HCT116 (cell line): ENCODE results near the gene LPXN. TPM values are rescaled to one million over a fixed set of nuclear protein-coding genes. Genes with fewer than 3 reads are reported as not detected.

Experiments used
- ATAC-seq: fragments of 200-7000 bp; cut with Tn5 transposase; 2 replicates; pipeline ENCODE4 v1.9.1; 2020; ENCODE audit warnings: mild to moderate bottlenecking, moderate library complexity
- BruUV-seq: library from RNA; stranded (reverse); fragments of 400-500 nt; replicated peaks from 2 replicates; lab custom pipeline; 2021; lab: Mats Ljungman, UMichigan
- CTCF ChIA-PET: fragments of 300-600 bp; sonication (Branson Sonifier 250); formaldehyde crosslinking; loops from one replicate; lab custom pipeline; 2021; ENCODE audit warnings: antibody characterized with exemption; lab: Charles Lee
- POLR2A ChIA-PET: fragments of 300-600, 350-600 bp; sonication (Branson Sonifier 250); formaldehyde crosslinking; loops from one replicate; lab custom pipeline; 2021; ENCODE audit warnings: antibody characterized with exemption; lab: Charles Lee
- RAD21 ChIA-PET, 2 experiments: fragments of 300-600 bp; sonication (Branson Sonifier 250); formaldehyde crosslinking; loops; one replicate each; lab custom pipeline; 2023; ENCODE audit warnings: low total read pairs in 2 of 2; ENCODE audit not compliant: uncharacterized antibody in 2 of 2, unreplicated experiment in 2 of 2, low non-redundant PET in 1 of 2; lab: Charles Lee
- DNase-seq: peaks from one replicate; pipeline ENCODE4 v3.0.0-alpha.2; 2010; ENCODE audit warnings: low read depth, low spot score
- H2AFZ ChIP-seq: fragments of 200-600 bp; shearing (Covaris generic), sonication (generic); 2 replicates; pipeline ENCODE4 v1.6.1; 2017; ENCODE audit warnings: low read depth, mixed run types, mixed read lengths, antibody characterized with exemption, low read length; ENCODE audit not compliant: poor library complexity, severe bottlenecking
- H3K27ac ChIP-seq: 2 replicates; pipeline ENCODE4 v1.5.1; 2012; ENCODE audit warnings: low read depth, low read length
- H3K27me3 ChIP-seq: fragments of 200-600 bp; sonication (generic); 2 replicates; pipeline ENCODE4 v1.6.1; 2016; ENCODE audit warnings: mixed run types, low read length, mixed read lengths; ENCODE audit not compliant: insufficient read depth
- H3K36me3 ChIP-seq, 2 experiments: fragments of 200-500 bp in 1 of 2; fragments of 200-600 bp in 1 of 2; sonication (Bioruptor generic) in 1 of 2; sonication (generic) in 1 of 2; 2 replicates each; pipeline versions ENCODE4 v1.5.1 to v1.6.1; 2014 to 2016; ENCODE audit warnings: low read length in 2 of 2, inconsistent platforms in 1 of 2, mixed read lengths in 1 of 2, mixed run types in 1 of 2; ENCODE audit not compliant: insufficient read depth in 2 of 2, control insufficient read depth in 1 of 2
- H3K4me1 ChIP-seq, 2 experiments: fragments of 200-600 bp in 1 of 2; sonication (generic) in 1 of 2; 2 replicates each; pipeline versions ENCODE4 v1.5.1 to v1.6.1; 2012 to 2017; ENCODE audit warnings: low read length in 2 of 2, inconsistent platforms in 1 of 2, mild to moderate bottlenecking in 1 of 2, mixed read lengths in 1 of 2, mixed run types in 1 of 2, moderate library complexity in 1 of 2; ENCODE audit not compliant: insufficient read depth in 2 of 2, control insufficient read depth in 1 of 2
- H3K4me2 ChIP-seq: fragments of 200-600 bp; sonication (generic); 2 replicates; pipeline ENCODE4 v1.6.1; 2017; ENCODE audit warnings: mixed run types, low read length, mixed read lengths
- H3K4me3 ChIP-seq, 2 experiments: fragments of 200-600 bp in 1 of 2; sonication (generic) in 1 of 2; replicated peaks in 1 of 2; 2 replicates each; pipeline ENCODE4 v1.5.1; 2011 to 2016; ENCODE audit warnings: low read length in 2 of 2, control low read depth in 1 of 2, low read depth in 1 of 2, mild to moderate bottlenecking in 1 of 2, mixed read lengths in 1 of 2, mixed run types in 1 of 2
- H3K79me2 ChIP-seq: fragments of 200-600 bp; sonication (generic); 2 replicates; pipeline ENCODE4 v1.6.1; 2017; ENCODE audit warnings: mild to moderate bottlenecking, mixed run types, low read length, moderate library complexity, mixed read lengths; ENCODE audit not compliant: insufficient read depth
- H3K9ac ChIP-seq: fragments of 200-600 bp; sonication (generic); 2 replicates; pipeline ENCODE4 v1.6.1; 2016; ENCODE audit warnings: low read length, mixed read lengths
- H3K9me2 ChIP-seq: fragments of 200-600 bp; sonication (generic), shearing (Covaris generic); 2 replicates; pipeline ENCODE4 v1.6.1; 2017; ENCODE audit warnings: mixed run types, mild to moderate bottlenecking, moderate library complexity; ENCODE audit not compliant: insufficient read depth
- H3K9me3 ChIP-seq, 2 experiments: fragments of 200-500 bp in 1 of 2; fragments of 200-600 bp in 1 of 2; sonication (Bioruptor generic) in 1 of 2; sonication (generic) in 1 of 2; 2 replicates each; pipeline ENCODE4 v1.6.1; 2014 to 2017; ENCODE audit warnings: low read length in 2 of 2, mixed read lengths in 2 of 2, inconsistent platforms in 1 of 2, low read depth in 1 of 2, mild to moderate bottlenecking in 1 of 2, mixed run types in 1 of 2, moderate library complexity in 1 of 2; ENCODE audit not compliant: control insufficient read depth in 1 of 2, insufficient read depth in 1 of 2
- H4K20me1 ChIP-seq: fragments of 200-600 bp; sonication (generic), shearing (Covaris generic); 2 replicates; pipeline ENCODE4 v1.6.1; 2017; ENCODE audit warnings: mixed run types, mild to moderate bottlenecking, moderate library complexity; ENCODE audit not compliant: insufficient read depth
- CBX3 ChIP-seq: IDR thresholded peaks from 2 replicates; pipeline ENCODE4 v1.6.1; 2012; ENCODE audit warnings: low read depth
- EZH2 ChIP-seq: fragments of 200-600 bp; sonication (generic); IDR thresholded peaks from 2 replicates; pipeline ENCODE4 v1.6.1; 2017; ENCODE audit warnings: antibody characterized with exemption, mixed run types
- EZH2phosphoT487 ChIP-seq: fragments of 200-600 bp; IDR thresholded peaks from 2 replicates; pipeline ENCODE4 v1.6.1; 2018; ENCODE audit warnings: antibody characterized with exemption, borderline replicate concordance
- FOSL1 ChIP-seq: IDR thresholded peaks from 2 replicates; pipeline ENCODE4 v1.6.1; 2012; ENCODE audit warnings: low read depth
- JUND ChIP-seq: IDR thresholded peaks from 2 replicates; pipeline ENCODE4 v1.6.1; 2012
- POLR2A ChIP-seq: IDR thresholded peaks from 2 replicates; pipeline ENCODE4 v1.7.0; 2011; ENCODE audit warnings: borderline replicate concordance; ENCODE audit not compliant: insufficient read depth, insufficient read length; ENCODE audit errors: extremely low read depth
- RAD21 ChIP-seq: IDR thresholded peaks from 2 replicates; pipeline ENCODE4 v1.6.1; 2012; ENCODE audit warnings: low read depth, mild to moderate bottlenecking
- SIN3A ChIP-seq: IDR thresholded peaks from 2 replicates; pipeline ENCODE4 v1.6.1; 2012; ENCODE audit warnings: low read depth
- SRF ChIP-seq: IDR thresholded peaks from 2 replicates; pipeline ENCODE4 v1.6.1; 2012; ENCODE audit warnings: low read depth
- TCF7L2 ChIP-seq: IDR thresholded peaks from 2 replicates; pipeline ENCODE4 v1.7.0; 2011; ENCODE audit warnings: borderline replicate concordance, inconsistent platforms; ENCODE audit not compliant: insufficient read depth, insufficient read length; ENCODE audit errors: extremely low read depth
- YY1 ChIP-seq: IDR thresholded peaks from 2 replicates; pipeline ENCODE4 v1.6.1; 2011; ENCODE audit warnings: low read length, low read depth, moderate library complexity, mild to moderate bottlenecking; ENCODE audit not compliant: insufficient replicate concordance; ENCODE audit errors: extremely low read depth
- ZFX ChIP-seq: fragments of 450-650 bp; IDR thresholded peaks from 2 replicates; pipeline ENCODE4 v1.6.1; 2017
- ZNF274 ChIP-seq: fragments of 200-500 bp; sonication (Bioruptor generic); IDR thresholded peaks from 2 replicates; pipeline ENCODE4 v1.6.1; 2014; ENCODE audit warnings: mild to moderate bottlenecking, low read depth, low read length, inconsistent platforms
- intact Hi-C: fragments of 100-400 bp; cut with micrococcal nuclease; formaldehyde crosslinking; loops from 2 replicates; pipeline ENCODE4 v1.10.0; 2022
- total RNA-seq: library from RNA; stranded (reverse); gene quantifications from one replicate; pipeline ENCODE4 v1.2.1, GENCODE V29; 2021; ENCODE audit not compliant: unreplicated experiment
- TF ChIP-seq, protein P1 (sequence below): IDR thresholded peaks from 2 replicates; pipeline ENCODE4 v1.6.1; 2012; ENCODE audit warnings: low read depth
- TF ChIP-seq, protein P2 (sequence below), 3 experiments: fragments of 200-600 bp in 1 of 3; sonication (generic) in 1 of 3; IDR thresholded peaks in 2 of 3; conservative IDR thresholded peaks in 1 of 3; 2 replicates each; pipeline ENCODE4 v1.5.1; 2012 to 2017; ENCODE audit warnings: low read depth in 2 of 3, low read length in 2 of 3, antibody characterized with exemption in 1 of 3, borderline replicate concordance in 1 of 3, control low read depth in 1 of 3, mild to moderate bottlenecking in 1 of 3, mixed read lengths in 1 of 3, mixed run types in 1 of 3, moderate library complexity in 1 of 3; ENCODE audit not compliant: insufficient read depth in 1 of 3

LPXN gene
- total RNA-seq, 1 experiment from 2014 or later, result 3.6 TPM

DNA sequence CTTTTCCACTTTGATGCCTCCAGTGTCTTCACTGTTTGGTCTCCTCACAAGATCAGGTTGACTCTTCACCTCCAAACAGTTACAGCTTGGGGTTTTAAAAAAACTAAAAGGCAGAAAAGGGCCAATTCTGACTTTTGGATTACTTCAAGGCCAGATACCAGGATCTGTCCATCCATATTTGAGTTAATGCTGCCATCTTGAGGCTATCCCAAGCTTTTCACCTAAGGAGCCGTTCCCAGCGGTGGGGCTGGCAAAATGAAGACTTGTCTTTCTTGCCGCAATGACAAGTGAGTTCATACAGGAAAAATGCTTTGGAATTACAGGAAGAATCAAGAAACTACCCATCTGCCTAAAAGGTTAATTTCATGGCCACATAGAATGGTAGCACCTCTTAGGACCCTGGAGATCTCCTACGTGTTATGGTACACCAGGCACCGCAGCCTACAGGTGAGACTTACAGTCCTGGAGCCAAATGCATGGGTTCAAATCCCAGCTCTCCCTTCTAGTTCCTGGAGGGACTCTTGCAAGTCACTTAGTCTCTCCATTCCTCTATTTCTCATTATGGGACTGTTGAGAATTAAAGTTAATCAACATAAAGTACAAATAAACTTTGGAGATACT, 61.8 kb downstream of the LPXN start:
- intact Hi-C loops, result loop anchor here (1.0 to 10.0 kb wide), 8 partner anchors 449 to 1169 kb away; partner anchors contain the start of gene SELENOH
- H3K4me1 ChIP-seq, result no peaks in the 10 kb centered on the region
- no peak overlapping the region for H3K9ac ChIP-seq
- ATAC-seq, result peak; percentile 96
- peak overlapping the region; percentile 83 for H2AFZ ChIP-seq
- no peaks in the 10 kb centered on the region for H3K36me3 ChIP-seq
- POLR2A ChIA-PET, result no interaction called here
- TF ChIP-seq JUND (no peak), SIN3A (no peak), EZH2phosphoT487 (no peak), YY1 (no peak), RAD21 (peak; percentile 91), TCF7L2 (no peak), POLR2A (no peak), CBX3 (0 out of 2 replicates have a peak, but pooled peaks have one; percentile 32), EZH2 (no peak), ZFX (no peak), FOSL1 (no peak), ZNF274 (no peak), SRF (no peak)
- TF ChIP-seq, protein P1, sequence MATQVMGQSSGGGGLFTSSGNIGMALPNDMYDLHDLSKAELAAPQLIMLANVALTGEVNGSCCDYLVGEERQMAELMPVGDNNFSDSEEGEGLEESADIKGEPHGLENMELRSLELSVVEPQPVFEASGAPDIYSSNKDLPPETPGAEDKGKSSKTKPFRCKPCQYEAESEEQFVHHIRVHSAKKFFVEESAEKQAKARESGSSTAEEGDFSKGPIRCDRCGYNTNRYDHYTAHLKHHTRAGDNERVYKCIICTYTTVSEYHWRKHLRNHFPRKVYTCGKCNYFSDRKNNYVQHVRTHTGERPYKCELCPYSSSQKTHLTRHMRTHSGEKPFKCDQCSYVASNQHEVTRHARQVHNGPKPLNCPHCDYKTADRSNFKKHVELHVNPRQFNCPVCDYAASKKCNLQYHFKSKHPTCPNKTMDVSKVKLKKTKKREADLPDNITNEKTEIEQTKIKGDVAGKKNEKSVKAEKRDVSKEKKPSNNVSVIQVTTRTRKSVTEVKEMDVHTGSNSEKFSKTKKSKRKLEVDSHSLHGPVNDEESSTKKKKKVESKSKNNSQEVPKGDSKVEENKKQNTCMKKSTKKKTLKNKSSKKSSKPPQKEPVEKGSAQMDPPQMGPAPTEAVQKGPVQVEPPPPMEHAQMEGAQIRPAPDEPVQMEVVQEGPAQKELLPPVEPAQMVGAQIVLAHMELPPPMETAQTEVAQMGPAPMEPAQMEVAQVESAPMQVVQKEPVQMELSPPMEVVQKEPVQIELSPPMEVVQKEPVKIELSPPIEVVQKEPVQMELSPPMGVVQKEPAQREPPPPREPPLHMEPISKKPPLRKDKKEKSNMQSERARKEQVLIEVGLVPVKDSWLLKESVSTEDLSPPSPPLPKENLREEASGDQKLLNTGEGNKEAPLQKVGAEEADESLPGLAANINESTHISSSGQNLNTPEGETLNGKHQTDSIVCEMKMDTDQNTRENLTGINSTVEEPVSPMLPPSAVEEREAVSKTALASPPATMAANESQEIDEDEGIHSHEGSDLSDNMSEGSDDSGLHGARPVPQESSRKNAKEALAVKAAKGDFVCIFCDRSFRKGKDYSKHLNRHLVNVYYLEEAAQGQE, result no peak
- TF ChIP-seq, protein P2, sequence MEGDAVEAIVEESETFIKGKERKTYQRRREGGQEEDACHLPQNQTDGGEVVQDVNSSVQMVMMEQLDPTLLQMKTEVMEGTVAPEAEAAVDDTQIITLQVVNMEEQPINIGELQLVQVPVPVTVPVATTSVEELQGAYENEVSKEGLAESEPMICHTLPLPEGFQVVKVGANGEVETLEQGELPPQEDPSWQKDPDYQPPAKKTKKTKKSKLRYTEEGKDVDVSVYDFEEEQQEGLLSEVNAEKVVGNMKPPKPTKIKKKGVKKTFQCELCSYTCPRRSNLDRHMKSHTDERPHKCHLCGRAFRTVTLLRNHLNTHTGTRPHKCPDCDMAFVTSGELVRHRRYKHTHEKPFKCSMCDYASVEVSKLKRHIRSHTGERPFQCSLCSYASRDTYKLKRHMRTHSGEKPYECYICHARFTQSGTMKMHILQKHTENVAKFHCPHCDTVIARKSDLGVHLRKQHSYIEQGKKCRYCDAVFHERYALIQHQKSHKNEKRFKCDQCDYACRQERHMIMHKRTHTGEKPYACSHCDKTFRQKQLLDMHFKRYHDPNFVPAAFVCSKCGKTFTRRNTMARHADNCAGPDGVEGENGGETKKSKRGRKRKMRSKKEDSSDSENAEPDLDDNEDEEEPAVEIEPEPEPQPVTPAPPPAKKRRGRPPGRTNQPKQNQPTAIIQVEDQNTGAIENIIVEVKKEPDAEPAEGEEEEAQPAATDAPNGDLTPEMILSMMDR (IDR thresholded peaks at IDR 0.05 in 2 of 3, conservative IDR thresholded peaks at IDR 0.05 in 1 of 3; ENCODE audit: borderline replicate concordance in 1 of 3, insufficient read depth in 1 of 3, low read depth in 2 of 3, low read length in 2 of 3), result peak; percentile 70 to 83 (median 75)
- CTCF ChIA-PET, result interaction anchor here (0.6 to 3.8 kb wide), 11 partner anchors 10 to 1168 kb away, joined by 3 to 15 read pairs (median 5); partner anchors contain the start of genes BTBD18 and MED19
- H3K27ac ChIP-seq, result no peak overlapping the region
- DNase-seq, result peak; percentile 64
- H3K9me3 ChIP-seq, result no peaks in the 10 kb centered on the region
- no peaks in the 10 kb centered on the region for H4K20me1 ChIP-seq
- no peaks in the 10 kb centered on the region for H3K9me2 ChIP-seq
- H3K4me2 ChIP-seq, result peak overlapping the region; percentile 48; the same call in 1 of the 2 replicates
- no peaks in the 10 kb centered on the region for H3K79me2 ChIP-seq
- no peak overlapping the region for H3K4me3 ChIP-seq
- BruUV-seq, result no TSS peak
- 0 out of 2 replicates have a peak, but pooled peaks cover 9% of the 10 kb centered on the region for H3K27me3 ChIP-seq
- RAD21 ChIA-PET, result no interaction called here
